ENCODE measurements around the gene EMILIN2. TPM values are rescaled to one million over a fixed set of nuclear protein-coding genes. Genes with fewer than 3 reads are reported as not detected.

Gene EMILIN2
- total and polyA plus RNA-seq, 9 of the 15 experiments (the other 6 are each of a cell fraction or from before 2014, with no cell fraction given): 0.01 to 0.40 (median 0.19) TPM

DNA sequence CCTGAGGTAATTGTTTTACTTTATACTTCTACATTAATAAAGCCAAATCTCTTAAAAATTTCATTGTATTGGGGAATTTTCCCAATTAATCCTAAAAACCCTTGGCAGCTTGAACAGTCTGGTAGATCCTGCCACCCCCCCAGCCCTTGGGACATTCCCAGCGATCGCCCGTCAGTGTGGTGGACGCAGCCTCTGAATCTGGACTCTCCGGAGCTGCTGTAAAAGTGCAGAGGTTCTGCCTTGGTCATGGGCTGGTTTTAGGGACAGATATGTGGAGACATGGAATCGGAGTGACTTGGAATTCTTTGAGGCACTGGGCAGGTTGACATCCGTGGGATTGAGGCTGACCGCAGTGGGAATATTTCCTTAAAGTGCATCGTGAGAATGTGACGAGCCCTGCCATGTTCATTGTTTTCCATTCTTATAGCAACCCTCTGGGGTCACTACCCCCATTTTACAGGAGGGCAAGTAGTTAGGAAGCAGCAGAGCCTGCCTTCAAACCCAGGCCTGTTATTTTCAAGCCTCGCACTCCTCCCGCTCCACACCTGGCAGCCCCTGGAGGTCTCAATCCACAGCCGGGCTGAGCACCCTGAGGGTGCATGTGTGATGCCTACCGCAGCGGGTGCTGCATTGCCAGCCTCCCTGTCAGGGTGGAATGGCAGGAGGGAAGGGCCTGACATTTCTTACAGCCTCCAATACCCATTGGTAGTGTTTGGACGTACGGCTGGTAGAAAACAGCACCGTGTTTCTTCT, 6.5 kb downstream of the EMILIN2 start (continued):
- TF ChIP-seq, protein P1, sequence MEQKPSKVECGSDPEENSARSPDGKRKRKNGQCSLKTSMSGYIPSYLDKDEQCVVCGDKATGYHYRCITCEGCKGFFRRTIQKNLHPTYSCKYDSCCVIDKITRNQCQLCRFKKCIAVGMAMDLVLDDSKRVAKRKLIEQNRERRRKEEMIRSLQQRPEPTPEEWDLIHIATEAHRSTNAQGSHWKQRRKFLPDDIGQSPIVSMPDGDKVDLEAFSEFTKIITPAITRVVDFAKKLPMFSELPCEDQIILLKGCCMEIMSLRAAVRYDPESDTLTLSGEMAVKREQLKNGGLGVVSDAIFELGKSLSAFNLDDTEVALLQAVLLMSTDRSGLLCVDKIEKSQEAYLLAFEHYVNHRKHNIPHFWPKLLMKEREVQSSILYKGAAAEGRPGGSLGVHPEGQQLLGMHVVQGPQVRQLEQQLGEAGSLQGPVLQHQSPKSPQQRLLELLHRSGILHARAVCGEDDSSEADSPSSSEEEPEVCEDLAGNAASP (IDR thresholded peaks at IDR 0.05): no peak
- TF ChIP-seq SNRNP70 (optimal IDR thresholded peaks at IDR 0.05; ENCODE audit: low read depth, low read length) (no peak), KHSRP (IDR thresholded peaks at IDR 0.05) (no peak), KLF13 (tag; IDR thresholded peaks at IDR 0.05; ENCODE audit: borderline replicate concordance, low read depth) (no peak), NCOA2 (IDR thresholded peaks at IDR 0.05; ENCODE audit: partially characterized antibody in 2 of 2) (no peak), GABPA (tag; conservative IDR thresholded peaks at IDR 0.05; ENCODE audit: low read depth) (no peak), KLF6 (CRISPR knock-in tag; IDR thresholded peaks at IDR 0.05; ENCODE audit: borderline replicate concordance) (no peak), XRCC5 (IDR thresholded peaks at IDR 0.05; ENCODE audit: low read depth, low read length) (no peak), ZNF431 (CRISPR knock-in tag; IDR thresholded peaks at IDR 0.05) (no peak), HSF4 (CRISPR knock-in tag; IDR thresholded peaks at IDR 0.05; ENCODE audit: borderline replicate concordance) (no peak), TARDBP (IDR thresholded peaks at IDR 0.05) (no peak), PKNOX1 (IDR thresholded peaks at IDR 0.05) (no peak), SUPT5H (IDR thresholded peaks at IDR 0.05) (no peak), ESRRA (IDR thresholded peaks at IDR 0.05; ENCODE audit: borderline replicate concordance, low read depth) (no peak), MCM5 (IDR thresholded peaks at IDR 0.05; ENCODE audit: low read depth) (no peak), ZNF583 (CRISPR knock-in tag; IDR thresholded peaks at IDR 0.05) (no peak), GABPB1 (CRISPR knock-in tag; IDR thresholded peaks at IDR 0.05) (0 out of 2 replicates have a peak, but pooled peaks have one; percentile 4), CTCFL (IDR thresholded peaks at IDR 0.05; ENCODE audit: borderline replicate concordance, insufficient read depth, low read depth, low read length, poor library complexity, severe bottlenecking) (no peak)
- TF ChIP-seq, protein P2, sequence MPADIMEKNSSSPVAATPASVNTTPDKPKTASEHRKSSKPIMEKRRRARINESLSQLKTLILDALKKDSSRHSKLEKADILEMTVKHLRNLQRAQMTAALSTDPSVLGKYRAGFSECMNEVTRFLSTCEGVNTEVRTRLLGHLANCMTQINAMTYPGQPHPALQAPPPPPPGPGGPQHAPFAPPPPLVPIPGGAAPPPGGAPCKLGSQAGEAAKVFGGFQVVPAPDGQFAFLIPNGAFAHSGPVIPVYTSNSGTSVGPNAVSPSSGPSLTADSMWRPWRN (IDR thresholded peaks at IDR 0.05; ENCODE audit: low read depth): no peak
- TF ChIP-seq, protein P3, sequence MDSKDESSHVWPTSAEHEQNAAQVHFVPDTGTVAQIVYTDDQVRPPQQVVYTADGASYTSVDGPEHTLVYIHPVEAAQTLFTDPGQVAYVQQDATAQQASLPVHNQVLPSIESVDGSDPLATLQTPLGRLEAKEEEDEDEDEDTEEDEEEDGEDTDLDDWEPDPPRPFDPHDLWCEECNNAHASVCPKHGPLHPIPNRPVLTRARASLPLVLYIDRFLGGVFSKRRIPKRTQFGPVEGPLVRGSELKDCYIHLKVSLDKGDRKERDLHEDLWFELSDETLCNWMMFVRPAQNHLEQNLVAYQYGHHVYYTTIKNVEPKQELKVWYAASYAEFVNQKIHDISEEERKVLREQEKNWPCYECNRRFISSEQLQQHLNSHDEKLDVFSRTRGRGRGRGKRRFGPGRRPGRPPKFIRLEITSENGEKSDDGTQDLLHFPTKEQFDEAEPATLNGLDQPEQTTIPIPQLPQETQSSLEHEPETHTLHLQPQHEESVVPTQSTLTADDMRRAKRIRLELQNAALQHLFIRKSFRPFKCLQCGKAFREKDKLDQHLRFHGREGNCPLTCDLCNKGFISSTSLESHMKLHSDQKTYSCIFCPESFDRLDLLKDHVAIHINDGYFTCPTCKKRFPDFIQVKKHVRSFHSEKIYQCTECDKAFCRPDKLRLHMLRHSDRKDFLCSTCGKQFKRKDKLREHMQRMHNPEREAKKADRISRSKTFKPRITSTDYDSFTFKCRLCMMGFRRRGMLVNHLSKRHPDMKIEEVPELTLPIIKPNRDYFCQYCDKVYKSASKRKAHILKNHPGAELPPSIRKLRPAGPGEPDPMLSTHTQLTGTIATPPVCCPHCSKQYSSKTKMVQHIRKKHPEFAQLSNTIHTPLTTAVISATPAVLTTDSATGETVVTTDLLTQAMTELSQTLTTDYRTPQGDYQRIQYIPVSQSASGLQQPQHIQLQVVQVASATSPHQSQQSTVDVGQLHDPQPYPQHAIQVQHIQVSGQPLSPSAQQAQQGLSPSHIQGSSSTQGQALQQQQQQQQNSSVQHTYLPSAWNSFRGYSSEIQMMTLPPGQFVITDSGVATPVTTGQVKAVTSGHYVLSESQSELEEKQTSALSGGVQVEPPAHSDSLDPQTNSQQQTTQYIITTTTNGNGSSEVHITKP (IDR thresholded peaks at IDR 0.05; ENCODE audit: partially characterized antibody): peak; percentile 83
